Activated T-cell treated with anti-CD3 and anti-CD28 coated beads for 1 hour (primary cell): ENCODE results near the gene ATP2B3.
A peak's percentile ranks its signal among the peaks of the same experiment; 100 is the strongest.
"Not testable (repeated sequence)": the region's sequence is repeated elsewhere in the genome, so short reads cannot be mapped to it uniquely, and the experiment has no call there.

Source experiments
- DNase-seq: peaks from one replicate; pipeline ENCODE4 v3.0.0-alpha.2; 2020; ENCODE audit warnings: low read depth

Gene ATP2B3

DNA sequence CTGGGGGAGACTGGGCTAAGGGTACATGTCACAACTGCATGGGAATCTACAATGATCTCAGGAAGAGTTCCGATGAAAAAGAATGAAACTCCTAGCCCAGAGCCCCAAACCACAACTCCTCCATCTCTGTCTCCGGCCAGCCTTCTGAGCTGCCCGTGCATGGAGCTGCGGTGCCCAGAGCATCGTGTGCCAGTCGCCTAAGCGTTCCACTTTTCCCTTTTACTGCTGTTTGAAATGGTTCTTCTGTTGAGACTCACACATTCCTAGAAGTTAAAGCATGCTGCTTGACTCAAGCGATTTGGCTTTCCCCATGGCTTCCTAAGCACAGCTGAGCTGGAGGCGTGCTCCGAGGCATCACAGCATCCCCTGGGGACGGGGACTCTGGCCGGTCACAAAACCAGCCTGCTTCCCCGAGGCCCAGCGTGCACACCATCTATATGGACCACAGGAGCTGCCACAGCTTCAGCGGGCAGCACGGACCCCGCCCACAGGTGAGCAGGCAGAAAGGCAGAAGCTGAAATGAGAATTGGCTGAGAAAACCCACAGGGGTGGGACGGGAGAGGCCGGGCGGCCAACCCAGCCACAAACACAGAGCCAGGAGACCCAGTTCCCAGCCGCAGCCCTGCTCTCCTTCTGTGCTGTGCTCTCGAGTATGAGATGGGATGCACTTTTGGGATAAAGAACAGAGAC, 76.5 kb downstream of the ATP2B3 start:
- DNase-seq, result no peak

DNA sequence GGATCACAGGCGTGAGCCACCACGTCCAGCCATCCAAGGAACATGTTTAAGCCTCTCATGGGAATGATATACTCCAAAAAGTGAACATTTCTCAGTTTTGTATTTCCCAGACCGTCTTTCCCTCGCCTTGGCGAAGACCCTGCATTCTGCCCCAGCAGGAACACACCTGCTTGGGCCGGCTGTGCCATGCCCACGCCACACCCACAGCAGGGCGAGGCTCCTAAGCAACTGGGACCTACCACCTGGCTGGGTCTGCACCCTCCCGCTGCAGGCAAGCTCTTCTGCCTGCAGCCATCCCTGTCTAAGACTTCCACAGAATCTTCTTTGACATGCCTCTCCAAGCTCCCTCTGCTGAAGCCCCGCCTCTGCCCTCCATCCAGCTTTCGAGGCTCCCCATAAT, 77.9 kb downstream of the ATP2B3 start:
- DNase-seq, result no peak

DNA sequence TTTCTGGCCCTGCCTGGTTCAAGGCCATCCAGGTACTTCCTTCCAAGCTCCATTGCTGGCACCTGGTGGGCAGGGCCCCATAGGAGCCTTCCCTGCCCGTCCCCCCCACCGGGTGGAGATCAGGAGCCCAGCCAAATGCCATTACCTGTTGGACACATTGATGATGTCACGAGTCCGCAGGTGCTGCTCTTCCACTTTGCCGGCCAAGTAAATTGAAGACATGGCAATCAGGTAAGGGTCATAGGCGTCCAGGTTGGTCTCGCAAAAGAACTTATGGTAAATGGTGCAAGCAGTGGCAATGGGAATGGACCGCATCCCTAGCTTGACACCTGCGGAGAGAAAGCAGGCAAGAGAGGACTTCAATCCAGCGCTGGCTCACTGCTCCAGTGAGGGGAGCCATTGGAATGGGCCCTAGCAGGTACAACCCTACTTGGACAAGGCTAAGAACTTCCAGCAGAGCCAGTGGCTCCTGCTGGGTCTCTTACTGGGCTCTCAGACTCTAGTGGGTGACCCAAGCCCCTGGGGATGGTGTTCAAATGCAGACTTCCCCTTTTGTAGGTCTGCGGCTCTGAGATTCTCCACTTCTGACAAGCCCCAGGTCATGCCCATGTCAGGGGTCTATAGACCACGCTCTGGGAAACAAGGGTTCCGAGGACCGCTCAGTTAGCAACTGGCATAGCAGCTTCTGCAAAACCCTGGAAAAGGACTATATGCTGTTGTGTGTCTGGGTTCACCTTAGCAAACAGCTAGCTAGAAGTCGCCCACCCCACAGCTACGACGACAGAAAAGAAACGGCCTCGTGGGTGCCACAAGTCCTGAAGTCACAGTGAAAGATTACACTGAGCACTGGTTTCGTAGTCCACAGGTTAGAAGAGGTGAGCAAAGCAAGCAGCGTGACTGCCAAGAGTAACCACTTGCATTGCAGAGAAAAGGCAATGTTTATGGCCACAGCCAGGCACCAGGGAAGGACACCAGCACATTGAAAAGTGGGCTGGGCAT, 78.7 kb downstream of the ATP2B3 start:
- DNase-seq, result no peak

DNA sequence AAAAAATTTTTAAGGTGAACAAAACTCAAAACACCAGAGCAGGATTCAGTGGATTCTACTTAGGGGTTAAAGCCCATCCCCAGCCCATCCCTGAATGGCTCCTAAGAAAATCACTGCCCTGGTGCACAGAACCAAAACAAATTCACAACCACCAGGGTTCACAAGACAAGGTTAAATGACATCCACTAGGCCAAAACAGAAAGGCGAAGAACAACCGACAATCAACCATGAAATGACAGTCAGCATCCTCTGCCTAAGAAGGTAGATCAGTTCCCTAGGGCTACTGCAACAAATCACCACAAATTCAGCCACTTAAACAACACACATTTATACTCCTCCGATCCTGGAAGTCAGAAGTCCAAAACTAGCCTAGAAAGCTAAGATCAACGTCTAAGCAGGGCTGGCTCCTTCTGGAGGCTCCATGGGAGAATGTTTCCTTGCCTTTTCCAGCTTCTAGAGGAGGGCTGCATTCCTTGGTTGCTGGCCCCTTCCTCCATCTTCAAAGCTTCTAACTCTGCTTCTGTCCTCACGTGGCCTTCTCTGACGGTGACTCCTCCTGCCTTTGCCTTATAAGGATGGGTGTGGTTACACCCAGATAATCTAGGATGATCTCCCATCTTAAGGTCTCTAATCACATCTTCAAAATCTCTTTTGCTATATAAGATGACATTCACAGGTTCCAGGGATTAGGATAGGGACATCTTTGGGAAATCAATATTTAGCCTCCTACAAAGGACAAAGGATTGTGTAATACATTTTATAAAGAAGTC, 79.7 kb downstream of the ATP2B3 start:
- no peak for DNase-seq

DNA sequence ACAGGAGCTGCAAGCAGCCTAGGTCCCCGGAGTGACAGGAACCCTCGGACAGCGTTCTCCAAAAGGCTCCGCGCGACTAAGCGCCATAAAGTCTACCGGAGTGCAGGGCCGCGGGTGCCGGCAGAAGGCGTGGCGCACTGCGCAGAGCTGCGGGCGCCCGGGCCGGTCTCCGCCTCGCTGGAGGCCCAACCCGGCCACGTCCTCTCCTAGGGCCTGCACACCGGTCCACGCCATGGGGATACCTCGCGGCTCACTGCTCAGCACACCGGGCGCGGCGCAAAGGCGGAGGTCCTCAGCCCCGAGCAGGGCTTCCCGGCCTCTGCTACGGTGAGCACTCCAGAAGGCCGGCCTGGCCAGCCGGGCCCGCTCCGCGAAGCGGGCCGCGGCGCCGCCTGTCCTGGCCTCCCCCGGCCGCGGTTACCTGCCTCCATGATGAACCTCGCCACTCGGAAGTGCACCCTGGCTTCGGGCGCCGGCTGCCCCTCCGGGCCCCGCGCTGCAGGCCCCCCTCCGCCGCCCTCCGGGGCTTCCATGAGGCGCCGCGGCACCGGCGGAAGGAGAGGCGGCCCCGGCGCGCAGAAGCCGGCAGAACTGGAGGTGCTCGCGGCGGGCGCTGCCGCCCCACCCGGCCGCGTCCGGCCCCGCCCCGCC, 81.2 kb downstream of the ATP2B3 start, which contains the start of gene CCNQ:
TSS of gene CCNQ (minus strand) at position 599 of the 651 bp plus-strand sequence. CDS start at position 533, 66 bp downstream.
- peak; percentile 14 for DNase-seq

DNA sequence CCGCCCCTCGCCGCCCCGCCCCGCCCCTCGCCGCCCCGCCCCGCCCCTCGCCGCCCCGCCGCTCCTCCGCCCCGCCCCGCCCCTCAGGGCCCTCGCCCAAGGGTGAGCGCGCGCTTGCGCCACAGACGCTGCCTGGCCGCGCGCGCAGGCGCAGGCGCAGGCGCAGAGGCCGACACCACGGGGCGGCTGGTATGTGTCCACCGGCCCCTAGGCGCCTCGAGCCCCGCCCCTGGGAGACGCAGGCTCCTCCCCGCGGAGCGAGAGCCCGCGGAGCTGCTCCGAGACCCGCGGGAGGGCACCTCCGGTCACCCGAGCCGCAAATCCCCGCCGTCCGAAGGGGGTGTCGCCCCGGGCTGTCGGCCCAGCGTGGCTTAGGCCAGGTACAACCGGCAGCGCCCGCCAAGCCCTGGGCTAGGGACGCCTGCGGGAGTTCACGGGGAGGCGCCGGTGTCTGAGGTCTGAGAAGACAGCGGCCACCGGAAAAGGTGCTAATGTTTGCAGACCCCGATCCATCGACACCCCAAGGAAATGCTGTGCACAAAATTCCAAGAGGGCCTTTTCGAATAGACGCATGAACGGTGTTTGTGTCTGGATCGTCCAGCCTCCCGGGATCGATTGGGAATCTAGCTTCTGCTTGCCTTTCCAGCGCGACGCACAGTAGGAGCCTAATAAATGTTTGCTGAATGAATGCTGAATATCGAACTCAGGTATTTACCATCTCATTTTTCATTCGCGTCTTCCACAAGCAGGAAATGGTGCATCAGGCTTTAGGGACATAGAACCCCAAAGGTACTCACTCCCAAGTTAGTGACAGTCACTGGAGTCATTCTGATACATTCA, 82.0 kb downstream of the ATP2B3 start:
- DNase-seq, result peak; percentile 76

DNA sequence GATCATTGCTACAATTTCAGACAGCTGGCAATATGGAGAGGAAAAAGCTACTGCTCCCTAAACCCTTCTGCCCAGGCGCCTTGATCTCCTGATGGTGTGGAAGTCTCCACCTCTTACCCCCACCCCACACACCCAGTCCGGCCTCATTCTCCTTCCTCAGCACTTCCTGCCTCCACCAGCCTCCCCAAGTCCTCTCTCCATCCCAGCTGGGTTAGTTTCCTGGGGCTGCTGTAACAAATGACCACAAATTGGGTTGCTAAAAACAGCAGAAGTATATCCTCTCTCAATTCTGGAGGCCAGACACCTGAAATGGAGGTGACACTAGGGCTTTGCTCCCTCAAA, 82.6 kb downstream of the ATP2B3 start:
- no peak for DNase-seq

DNA sequence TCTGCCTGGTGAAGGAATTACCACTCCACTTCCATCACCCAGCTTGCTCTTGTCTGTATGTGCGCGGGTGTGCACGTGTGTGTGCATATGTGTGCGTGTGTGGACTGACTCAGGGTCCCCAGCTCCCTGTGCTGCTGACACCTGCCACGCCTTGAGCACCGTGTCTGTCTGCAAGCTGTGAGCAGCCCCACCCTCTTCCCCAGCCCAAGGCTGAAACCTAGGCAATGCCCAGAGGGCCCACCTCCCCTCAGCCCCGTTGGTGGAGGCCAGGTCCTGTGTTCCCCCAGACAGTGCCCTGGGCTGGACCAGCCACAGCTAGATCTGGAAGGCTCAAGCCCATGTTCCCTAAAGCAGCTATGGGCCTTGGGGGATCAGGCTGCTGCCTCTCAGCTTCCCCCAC, 83.5 kb downstream of the ATP2B3 start:
- DNase-seq, result no peak

DNA sequence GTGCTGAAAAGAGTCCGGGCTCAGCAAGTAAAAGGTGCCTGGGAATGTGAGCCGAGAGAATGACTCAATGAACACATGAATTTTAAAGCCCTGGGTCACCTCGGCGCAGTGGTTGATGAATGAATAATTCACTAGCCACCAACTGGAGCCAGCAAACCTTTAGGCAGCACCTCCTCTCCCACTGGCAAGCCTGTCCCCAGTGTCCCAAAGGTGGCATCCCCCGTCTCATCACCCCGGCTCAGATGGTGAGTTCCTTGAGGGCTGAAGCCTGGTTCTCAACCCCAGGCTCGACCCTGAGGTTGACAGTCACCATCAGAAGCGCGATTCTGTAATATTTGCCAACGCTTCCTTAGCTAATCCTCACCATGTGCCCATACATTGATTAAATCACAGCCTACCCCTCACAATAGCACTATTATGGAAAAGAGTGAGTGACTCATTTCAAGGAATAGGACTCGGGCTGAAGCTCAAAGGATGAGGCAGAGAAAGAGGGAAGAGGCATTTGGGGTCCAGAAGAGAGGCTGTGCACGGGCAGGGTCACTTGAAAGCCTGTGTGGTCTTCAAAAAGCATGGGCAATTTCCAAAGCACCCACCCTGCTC, 84.2 kb downstream of the ATP2B3 start:
- DNase-seq, result no peak

DNA sequence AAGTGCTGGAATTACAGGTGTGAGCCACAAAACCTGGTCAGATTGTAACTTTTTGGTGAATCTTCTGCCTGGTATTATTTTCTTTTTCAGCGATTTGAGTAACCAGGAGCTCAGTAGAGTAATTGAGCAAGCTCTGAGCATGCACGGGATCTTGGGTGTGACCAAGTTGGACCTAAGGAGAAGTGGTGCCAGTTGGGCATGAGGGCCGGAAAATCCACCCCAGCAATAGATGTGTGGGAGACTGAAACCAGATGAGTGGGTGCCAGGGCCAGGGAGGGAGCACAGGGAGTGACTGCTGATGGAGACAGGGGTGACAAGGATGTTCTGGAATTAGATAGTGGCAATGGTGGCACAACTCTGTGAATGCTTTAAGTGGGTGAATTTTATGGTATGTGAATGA, 85.2 kb downstream of the ATP2B3 start:
- DNase-seq, result no peak

DNA sequence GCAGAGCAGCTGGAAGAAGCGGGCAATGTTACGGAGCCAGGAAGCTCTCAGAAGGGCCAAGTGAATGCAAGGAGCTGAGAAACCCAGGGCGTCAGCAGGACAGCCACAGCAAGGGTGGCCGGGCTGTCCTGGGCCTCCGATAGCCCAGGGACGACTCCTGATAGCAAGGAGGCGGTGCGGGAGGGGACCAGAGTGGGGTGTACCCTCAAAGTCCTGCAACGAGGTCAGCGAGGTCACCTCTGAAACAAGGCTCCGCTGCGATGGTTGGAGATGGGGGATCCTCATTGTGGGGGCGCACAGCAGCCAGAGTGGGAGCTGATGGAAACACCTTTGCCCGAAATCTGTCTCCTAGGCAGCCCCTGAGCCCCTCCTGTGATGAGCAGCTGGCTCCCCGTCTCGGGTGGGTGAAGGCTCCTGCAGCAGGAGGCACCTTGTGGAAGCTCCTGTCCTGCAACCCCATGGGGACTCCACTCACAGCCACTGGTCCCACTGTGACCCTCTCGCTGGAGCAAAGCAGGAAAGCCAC, 85.8 kb downstream of the ATP2B3 start:
- DNase-seq, result no peak

DNA sequence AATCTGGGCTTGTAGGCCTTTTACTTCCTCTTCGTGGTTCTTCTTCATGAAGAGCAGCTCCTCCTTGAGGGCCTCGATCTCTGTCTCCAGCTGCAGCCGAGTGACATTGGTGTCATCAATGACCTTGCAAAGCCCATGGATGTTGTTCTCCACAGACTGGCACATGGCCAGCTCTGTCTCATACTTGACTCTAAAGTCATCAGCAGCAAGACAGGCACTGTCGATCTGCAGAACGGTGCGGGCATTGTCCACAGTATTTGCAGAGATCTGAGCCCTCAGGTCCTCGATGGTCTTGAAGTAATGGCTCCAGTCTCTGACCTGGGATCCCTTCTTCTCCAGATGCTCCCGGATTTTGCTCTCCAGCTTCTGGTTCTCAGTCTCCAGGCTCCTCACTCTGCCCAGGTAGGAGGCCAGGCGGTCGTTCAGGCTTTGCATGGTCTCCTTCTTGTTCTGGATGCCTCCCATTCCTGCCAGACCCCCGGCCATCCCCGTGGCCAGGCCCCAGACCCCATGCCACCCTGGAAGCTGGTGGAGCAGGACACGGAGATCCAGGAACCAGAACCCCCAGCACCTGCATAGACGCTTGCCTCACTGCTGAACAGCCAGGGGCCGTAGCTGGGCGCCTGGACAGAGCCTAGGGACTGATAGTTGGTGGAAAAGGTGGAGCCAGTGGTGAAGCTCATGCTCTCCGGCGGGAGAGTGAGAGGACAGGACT, 87.4 kb downstream of the ATP2B3 start:
- not testable (repeated sequence) for DNase-seq

DNA sequence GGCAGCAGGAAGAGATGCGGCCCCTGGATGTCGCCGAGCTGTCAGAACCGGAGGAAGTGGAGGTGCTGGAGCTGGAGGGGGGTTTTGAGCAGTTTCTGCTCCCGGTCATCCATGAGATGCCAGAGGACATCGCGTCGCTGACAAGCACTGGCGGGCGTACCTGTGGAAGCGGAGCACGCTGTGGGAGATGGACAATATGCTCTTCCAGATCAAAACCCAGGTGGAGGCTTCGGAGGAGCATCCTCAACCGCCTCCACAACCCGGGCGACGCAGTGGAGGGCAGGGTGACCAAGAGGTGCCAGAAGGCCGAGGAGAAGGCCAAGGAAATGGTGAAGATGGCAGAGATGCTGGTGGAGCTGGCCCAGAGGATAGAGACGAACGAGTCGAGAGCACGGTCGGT, 89.1 kb downstream of the ATP2B3 start:
- DNase-seq, result no peak

DNA sequence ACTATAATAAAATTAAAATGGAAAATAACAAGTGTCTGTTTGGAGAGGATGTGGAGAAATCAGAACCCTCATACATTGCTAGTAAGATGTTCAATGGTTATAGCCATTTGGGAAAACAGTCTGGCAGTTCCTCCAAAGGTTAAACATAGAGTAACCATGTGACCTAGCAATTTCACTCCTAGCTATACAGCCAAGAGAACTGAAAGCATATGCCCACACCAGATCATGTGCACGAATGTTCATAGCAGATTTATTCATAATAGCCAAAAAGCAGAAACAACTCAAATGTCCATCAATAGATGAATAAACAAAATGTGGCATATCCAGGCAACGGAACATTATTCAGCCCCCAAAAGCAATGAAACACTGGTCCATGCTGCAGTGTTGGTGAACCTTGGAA, 90.9 kb downstream of the ATP2B3 start:
- DNase-seq, result no peak

DNA sequence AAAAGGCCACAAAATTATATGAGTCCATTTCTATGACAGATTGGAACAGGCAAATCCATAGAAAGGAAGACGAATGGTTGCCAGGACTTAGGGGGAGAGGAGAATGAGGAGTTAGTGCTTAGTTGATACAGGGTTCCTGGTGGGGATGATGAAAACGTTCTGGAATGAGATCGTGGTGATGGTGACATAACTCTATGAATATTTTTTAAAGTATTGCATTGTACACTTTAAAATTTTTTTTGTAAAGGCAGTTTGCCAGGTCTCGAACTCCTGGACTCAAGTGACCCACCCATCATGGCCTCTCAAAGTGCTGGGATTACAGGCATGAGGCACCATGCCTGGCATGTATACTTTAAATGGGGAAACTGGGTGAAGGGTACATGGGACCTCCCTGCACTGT, 91.4 kb downstream of the ATP2B3 start:
- DNase-seq, result no peak

DNA sequence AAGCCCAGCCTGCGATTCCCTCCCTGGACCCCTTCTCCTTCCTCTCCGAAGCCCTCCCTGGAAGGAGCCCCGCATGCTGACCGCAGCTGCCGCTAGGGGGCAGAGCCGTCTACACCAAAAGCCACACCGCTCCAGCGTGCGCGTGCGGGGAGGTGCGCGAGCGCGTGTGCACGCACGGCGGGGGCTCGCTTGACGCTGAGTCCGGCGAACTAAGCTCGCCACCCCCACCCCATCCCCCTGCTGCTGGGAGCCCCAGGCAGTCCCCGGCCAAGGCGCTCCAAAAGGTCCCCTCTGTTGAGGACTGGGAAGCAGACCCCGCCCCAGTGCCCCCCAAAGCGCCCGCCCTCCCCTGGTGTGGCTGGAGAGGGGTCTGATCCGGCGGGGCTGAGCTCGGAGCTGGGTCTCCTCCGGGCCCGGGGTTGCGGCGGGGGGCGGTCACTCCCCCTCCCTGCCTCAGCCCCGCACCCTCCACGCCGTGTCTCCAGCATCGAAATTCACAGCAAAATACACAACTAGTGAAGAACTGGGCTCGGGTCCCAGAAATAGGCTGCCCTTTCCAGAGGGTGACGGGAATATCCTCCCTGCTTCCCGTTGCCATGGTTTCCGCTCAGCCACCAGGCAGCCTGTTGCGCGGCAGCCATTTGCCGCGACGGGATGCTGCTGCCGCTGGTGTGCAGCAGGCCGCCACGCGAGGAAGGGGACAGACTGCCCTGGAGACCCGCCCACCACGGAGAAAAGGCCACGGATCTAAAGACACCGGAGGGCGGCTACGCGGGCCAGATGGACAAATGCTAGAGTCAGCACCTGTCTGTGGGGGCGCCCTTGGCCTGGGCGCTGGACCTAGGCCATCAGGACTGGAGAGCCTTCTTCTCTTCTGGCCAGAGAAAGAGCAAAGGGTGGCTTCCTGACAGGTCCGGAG, 92.7 kb downstream of the ATP2B3 start:
- DNase-seq, result peak; percentile 71

DNA sequence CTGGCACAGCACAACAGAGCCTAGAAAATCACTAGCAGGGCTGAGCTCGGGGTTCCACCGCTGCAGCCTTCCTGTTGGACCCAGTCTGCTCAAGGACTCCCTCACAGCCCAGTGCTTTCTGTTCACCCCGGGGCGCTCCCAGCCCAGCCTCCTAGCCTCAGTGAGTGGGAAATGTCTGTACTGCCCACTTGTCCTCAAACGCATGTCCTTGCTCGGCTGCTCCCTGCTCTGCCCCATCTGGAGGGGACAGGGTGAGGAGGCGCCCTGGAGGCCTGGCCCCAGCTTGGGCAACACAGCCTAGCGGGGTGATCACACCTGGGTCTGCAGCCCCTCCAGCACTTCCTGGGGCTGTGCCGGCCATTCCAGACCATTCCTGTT, 93.4 kb downstream of the ATP2B3 start:
- no peak for DNase-seq

DNA sequence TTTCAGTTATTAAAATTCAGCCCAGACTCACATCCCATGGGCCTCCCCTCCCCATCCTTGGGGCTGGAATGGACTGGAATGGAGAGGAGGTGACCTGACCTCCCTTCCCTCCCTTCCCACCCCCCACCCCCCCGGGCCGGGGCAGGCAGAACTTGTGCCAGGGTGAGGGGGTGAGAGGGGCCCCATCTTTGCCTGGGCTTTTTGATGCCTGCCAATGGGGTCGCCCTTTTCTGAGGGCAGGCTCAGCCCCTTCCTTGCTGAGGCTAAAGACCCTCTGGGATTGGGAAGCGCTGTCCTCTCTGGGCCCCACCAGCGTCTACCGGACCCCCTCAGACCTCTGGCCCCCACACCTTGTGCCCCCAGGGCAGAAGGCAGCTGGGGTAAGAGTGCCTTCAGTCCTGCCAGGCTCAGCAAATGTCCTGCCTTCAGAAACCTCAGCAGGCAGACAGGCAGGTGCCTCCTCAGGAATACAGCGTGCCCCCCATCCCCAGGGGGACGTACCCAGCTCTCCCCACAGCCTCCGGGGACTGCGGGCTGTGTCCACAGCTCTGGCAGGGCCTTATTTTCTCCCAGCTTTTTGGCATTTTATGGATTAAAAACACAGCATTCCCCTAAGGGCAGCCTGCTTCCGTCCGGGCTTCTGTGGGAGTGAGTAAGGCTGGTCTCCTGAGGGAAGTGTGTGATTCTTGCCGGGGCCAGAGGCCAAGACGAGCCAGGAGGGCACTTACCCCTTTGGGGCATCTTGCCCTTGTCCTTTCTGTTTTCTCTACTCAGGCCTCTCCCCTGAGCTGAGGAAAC, 94.1 kb downstream of the ATP2B3 start:
- DNase-seq, result no peak
